Liver (tissue), 3 donors: ENCODE results near the gene RNF152.

Experiments used
- ATF3 ChIP-seq: IDR thresholded peaks from 2 replicates; pipeline ENCODE4 v1.6.1; 2016; ENCODE audit warnings: antibody characterized with exemption
- CTCF ChIP-seq: fragments of 150-350 bp; IDR thresholded peaks from 2 replicates; pipeline ENCODE4 v1.5.1; 2017; ENCODE audit warnings: improper control_type of control experiment, low read depth, low read length; ENCODE audit not compliant: missing input control
- FOXA1 ChIP-seq: IDR thresholded peaks from 2 replicates; pipeline ENCODE4 v1.6.1; 2016; ENCODE audit warnings: antibody characterized with exemption
- JUND ChIP-seq, 2 donors: IDR thresholded peaks; 2 replicates each; pipeline ENCODE4 v1.6.1; 2016; ENCODE audit warnings: antibody characterized with exemption in 2 of 2
- MAX ChIP-seq: IDR thresholded peaks from 2 replicates; pipeline ENCODE4 v1.6.1; 2016; ENCODE audit warnings: antibody characterized with exemption
- RAD21 ChIP-seq, 2 donors: IDR thresholded peaks; 2 replicates each; pipeline ENCODE4 v1.6.1; 2016; ENCODE audit warnings: antibody characterized with exemption in 2 of 2, mild to moderate bottlenecking in 2 of 2
- YY1 ChIP-seq: IDR thresholded peaks from 2 replicates; pipeline ENCODE4 v1.6.1; 2016; ENCODE audit warnings: antibody characterized with exemption, mild to moderate bottlenecking
- ZBTB33 ChIP-seq: IDR thresholded peaks from 2 replicates; pipeline ENCODE4 v1.6.1; 2016; ENCODE audit warnings: antibody characterized with exemption
- donor health status: healthy.
- donor health status: healthy.

GRCh38 chr18:61838521-61838920, 54.3 kb downstream of the RNF152 start:
- TF ChIP-seq FOXA1, result no peak
- no peak for TF ChIP-seq CTCF
- TF ChIP-seq ZBTB33, result no peak
- no peak for TF ChIP-seq MAX
- no peak for TF ChIP-seq YY1
- no peak for TF ChIP-seq JUND (IDR thresholded peaks at IDR 0.05)
- TF ChIP-seq ATF3, result no peak
- TF ChIP-seq RAD21 (IDR thresholded peaks at IDR 0.05), result no peak
